Measurements from ENCODE around the gene SH3RF1. TPM values are rescaled to one million over a fixed set of nuclear protein-coding genes. Genes with fewer than 3 reads are reported as not detected.

The SH3RF1 gene
- total RNA-seq, 1 experiment from 2014 or later: 15.3 TPM

- Histone ChIP-seq H2BK120ac (ENCODE audit: low read depth, low read length, poor library complexity, severe bottlenecking) (no peak overlapping the region), H2BK20ac (ENCODE audit: low read depth, low read length, poor library complexity, severe bottlenecking) (no peak overlapping the region), H4K8ac (replicated peaks; ENCODE audit: insufficient read length, low read depth, low read length) (no peak overlapping the region), H3K27me3 (ENCODE audit: insufficient read depth, low read length) (no peaks in the 10 kb centered on the region), H2BK15ac (ENCODE audit: low read depth, low read length) (no peak overlapping the region), H4K20me1 (ENCODE audit: control insufficient read depth, insufficient read depth, insufficient read length) (no peaks in the 10 kb centered on the region), H3K14ac (ENCODE audit: insufficient read depth, low read length) (no peak overlapping the region), H3K79me1 (ENCODE audit: insufficient read depth, low read depth, low read length, poor library complexity, severe bottlenecking) (peaks cover 3% of the 10 kb centered on the region), H2AFZ (ENCODE audit: low read length) (no peak overlapping the region), H3K9me3 (ENCODE audit: control insufficient read depth, low read depth, low read length) (no peaks in the 10 kb centered on the region), H3K4ac (ENCODE audit: low read depth, low read length) (no peak overlapping the region), H3K56ac (ENCODE audit: insufficient read length, low read depth, low read length) (no peak overlapping the region), H3K4me1 (ENCODE audit: insufficient read depth, low read length) (peaks cover 7% of the 10 kb centered on the region; the same call in 1 of the 2 replicates), H3K4me2 (ENCODE audit: insufficient read depth, insufficient read length, low read length) (no peak overlapping the region), H2AK5ac (ENCODE audit: insufficient read length, low read length) (no peak overlapping the region), H4K91ac (ENCODE audit: insufficient read length, low read depth, low read length) (no peak overlapping the region), H3K9ac (ENCODE audit: extremely low read depth, insufficient read length, low read length) (no peak overlapping the region), H3K23ac (ENCODE audit: insufficient read length, low read depth, low read length) (no peak overlapping the region), H3K23me2 (ENCODE audit: insufficient read length, low read depth, low read length, poor library complexity, severe bottlenecking) (no peaks in the 10 kb centered on the region), H2BK5ac (ENCODE audit: insufficient read length, low read length) (no peak overlapping the region), H2BK12ac (ENCODE audit: insufficient read length, low read depth, low read length) (no peak overlapping the region), H3T11ph (ENCODE audit: low read length) (no peak overlapping the region), H3K79me2 (ENCODE audit: insufficient read depth, low read length) (peaks cover 7% of the 10 kb centered on the region; the same call in 1 of the 2 replicates), H3K18ac (ENCODE audit: insufficient read length, low read depth, low read length) (no peak overlapping the region), H4K5ac (ENCODE audit: insufficient read length, low read depth, low read length) (no peak overlapping the region), H3K27ac (ENCODE audit: insufficient read length, low read depth, low read length) (no peak overlapping the region)
- WGBS (ENCODE audit: extremely low coverage, insufficient read length, low lambda C conversion rate): no CpG with 5 or more reads among the region's 7 CpGs
- Mint-ChIP-seq H3K36me3 (ENCODE audit: insufficient read depth in 1 of 3, low read depth in 3 of 3) (peaks cover 0 to 2% (median 0%) of the 10 kb centered on the region in 3 experiments; a peak in 1 of 7 replicates), H3K9me3 (0 out of 5 replicates have a peak, but pooled peaks cover 0 to 1% of the 10 kb centered on the region in 2 experiments), H3K4me1 (peaks cover 8 to 12% of the 10 kb centered on the region in 2 experiments), H3K27ac (no peak overlapping the region), H3K4me3 (no peak overlapping the region), H3K27me3 (ENCODE audit: low read depth) (no peaks in the 10 kb centered on the region)
- DNase-seq: no peak
- TF ChIP-seq, protein P1, sequence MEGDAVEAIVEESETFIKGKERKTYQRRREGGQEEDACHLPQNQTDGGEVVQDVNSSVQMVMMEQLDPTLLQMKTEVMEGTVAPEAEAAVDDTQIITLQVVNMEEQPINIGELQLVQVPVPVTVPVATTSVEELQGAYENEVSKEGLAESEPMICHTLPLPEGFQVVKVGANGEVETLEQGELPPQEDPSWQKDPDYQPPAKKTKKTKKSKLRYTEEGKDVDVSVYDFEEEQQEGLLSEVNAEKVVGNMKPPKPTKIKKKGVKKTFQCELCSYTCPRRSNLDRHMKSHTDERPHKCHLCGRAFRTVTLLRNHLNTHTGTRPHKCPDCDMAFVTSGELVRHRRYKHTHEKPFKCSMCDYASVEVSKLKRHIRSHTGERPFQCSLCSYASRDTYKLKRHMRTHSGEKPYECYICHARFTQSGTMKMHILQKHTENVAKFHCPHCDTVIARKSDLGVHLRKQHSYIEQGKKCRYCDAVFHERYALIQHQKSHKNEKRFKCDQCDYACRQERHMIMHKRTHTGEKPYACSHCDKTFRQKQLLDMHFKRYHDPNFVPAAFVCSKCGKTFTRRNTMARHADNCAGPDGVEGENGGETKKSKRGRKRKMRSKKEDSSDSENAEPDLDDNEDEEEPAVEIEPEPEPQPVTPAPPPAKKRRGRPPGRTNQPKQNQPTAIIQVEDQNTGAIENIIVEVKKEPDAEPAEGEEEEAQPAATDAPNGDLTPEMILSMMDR (conservative IDR thresholded peaks at IDR 0.05): no peak
These were observed 31.4 kb downstream of the SH3RF1 start for GRCh38 chr4:169239221-169239905.

Data from H9 (cell line).